NCI-H82 (cell line): ENCODE results near the gene ABHD6.
"Not testable (repeated sequence)": the region's sequence is repeated elsewhere in the genome, so short reads cannot be mapped to it uniquely, and the experiment has no call there.

Source experiments
- DNase-seq: peaks from one replicate; lab custom pipeline; 2025; lab: John Stamatoyannopoulos, UW

ABHD6 gene

DNA sequence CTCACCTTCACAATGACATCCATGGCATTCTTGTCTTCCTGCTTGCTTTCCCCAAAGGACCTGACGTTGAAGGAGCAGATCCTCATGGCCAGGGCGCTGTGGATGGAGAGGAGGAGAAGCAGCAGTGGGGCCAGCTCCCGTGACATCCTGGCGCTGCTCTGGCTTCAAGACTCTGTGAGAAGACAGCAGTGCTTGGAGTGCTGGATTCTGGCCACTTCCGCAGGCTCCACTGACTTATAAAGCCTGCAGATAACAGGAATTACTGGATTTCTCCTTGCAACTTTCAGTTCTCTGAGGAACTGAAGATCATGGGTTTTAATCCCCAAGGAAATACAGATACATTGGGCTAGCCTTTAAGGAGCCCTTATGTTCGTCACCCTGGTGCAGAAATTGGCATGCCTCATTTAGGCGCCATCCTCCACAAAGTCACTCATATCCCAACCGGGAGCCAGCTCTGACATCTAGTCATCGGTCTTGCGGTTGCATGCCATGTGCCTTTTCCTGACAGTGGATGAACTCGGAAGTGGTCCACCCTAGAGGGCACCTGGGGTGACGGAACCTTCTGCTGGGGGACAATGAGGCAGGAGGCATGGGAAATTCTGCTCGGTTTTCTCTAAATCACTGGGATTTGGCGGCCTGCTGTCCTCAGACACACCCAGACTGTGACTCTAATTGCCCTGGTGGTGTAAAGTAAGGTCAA is 26.7 kb upstream of the ABHD6 start, which contains the start of gene DNASE1L3:
TSS of gene DNASE1L3 (minus strand) at position 212 of the 700 bp plus-strand sequence. CDS start at position 146, 66 bp downstream.
- DNase-seq: no peak

DNA sequence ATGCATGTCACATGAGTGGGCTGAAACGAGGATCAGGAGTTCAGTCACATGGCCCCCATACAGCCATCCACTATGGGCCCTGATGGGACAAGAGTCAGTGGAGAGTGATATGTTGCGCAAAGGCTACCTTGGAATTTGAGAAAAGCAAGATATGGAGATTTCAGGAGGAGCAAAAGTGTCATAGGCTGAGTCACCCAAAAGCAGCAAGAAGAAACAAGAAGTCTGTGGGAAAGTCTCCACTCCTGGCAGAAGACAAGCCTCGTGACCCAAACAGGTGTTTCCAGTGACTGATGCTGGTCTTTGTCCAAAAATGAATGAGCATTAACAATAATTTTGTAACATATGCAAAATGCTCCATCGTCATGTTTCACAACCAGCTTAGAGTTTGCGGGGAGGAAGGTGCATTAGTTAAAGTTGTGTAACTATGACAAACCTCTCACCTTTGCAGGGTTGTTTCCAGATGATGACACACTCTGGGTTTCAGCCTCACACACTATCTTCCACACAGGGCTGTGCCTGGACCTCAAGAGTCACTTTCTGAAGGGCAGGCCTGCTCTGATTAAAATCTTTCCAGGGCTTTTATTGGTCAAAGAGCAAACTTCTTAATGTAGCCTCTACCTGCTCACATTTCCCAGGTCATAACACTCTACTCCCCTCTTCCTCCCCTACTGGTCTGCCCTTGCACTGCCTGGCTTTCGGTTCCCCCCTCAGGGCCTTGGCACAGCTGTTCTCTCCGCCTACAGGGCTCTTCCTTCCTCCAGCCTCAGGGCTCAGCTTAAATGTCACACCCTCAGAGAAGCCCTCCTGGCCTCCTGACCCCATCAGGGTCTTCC is 22.9 kb upstream of the ABHD6 start:
- peak; percentile 13 for DNase-seq

DNA sequence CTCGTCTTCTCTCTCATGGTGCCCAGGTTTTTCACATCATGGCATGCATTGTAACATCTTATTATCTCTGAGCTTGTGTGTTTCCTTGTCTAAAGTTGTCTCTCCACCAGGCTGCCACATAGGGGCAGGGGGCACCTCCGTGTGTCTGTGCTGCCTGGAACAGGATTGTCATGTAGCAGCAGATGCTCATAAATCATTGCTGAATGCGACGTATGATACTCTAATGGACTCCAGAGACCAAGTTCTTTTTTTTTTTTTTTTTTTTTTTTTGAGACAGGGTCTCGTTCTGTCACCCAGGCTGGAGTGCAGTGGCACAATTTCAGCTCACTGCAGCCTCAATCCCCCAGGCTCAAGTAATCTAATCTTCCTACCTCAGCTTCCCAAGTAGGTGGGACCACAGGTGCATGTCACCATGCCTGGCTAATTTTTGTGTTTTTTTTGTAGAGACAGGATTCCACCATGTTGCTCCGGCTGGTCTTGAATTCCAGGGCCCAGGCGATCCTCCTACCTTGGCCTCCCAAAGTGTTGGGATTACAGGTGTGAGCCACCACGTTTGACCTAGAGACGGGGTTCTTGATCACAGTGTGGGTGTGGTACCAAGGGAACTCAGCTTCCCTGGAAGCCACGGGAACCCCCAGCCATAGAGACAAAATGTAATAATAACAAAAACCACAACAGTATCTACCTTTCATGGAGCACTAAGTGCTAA is 22.1 kb upstream of the ABHD6 start:
- no peak for DNase-seq

DNA sequence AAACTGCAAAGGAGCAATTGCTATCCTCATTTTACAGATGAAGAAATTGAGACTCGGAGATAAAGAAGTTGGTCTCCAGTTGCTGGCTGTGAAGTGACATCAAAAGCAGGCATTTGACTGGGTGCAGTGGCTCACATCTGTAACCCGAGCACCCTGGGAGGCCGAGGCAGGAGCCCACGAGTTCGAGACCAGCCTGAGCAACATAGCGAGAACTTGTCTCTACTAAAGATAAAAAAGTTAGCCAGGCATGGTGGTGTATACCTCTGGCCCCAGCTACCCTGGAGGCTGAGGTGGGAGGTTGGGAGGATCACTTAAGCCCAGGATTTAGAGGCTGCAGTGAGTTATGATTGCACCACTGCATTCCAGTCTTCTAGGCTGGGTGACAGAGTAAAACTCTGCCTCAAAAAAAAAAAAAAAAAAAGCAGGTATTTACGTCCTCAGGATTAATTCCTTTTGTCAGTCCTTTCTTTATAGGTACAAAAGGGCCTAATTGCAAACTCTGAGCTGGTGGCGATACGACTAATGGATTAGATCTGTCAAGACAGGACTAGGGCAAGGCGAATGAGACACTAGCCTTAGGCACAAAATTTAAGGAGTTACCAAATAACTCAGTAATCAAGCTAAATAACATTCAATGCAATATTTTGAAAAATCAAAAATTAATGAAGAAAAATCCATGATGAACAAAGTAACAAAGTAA is 20.9 kb upstream of the ABHD6 start:
- no peak for DNase-seq

DNA sequence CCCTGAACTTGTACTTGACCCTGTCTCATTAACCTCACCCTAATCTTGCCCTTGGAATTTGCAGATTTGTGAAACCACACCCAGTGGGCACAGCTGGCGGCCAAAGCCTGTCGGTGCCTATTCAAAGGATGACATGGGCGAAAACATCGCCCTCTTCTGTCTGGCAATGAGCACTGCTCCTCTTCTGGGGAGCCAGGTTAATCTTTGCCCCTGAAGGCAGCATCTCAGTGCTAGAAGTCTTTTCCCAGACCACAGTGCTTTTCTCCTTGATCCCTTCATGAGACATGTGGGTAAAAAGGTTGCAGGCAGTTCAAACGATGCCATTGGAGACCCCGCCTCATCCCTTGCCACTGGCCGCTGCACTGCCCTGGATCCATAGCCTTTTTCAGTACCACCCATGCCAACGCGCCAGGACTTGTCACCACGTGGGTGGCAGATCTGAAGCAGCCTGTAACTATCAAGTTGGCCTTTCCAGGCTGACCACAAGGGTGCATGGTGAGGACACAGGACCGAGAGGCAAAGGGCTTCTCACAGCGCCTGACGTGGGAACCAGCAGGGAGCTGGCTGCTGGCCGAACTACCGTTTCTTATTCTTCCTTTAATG is 20.3 kb upstream of the ABHD6 start:
- DNase-seq: peak; percentile 79

DNA sequence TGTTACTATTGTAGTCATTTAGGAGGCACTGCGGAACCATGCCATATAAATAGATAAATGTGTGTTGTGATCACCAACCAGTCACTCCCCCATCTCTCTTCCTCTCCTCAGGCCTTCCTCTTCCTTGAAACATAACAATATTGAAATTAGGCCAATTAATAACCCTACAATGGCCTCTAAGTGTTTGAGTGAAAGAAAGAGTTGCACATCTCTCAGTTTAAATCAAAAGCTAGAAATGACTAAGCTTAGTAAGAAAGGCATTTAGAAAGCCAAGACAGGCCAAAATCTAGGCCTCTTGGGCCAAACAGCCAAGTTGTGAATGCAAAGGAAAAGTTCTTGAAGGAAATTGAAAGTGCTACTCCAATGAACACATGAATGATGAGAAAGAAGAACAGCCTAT is 18.7 kb upstream of the ABHD6 start:
- no peak for DNase-seq

DNA sequence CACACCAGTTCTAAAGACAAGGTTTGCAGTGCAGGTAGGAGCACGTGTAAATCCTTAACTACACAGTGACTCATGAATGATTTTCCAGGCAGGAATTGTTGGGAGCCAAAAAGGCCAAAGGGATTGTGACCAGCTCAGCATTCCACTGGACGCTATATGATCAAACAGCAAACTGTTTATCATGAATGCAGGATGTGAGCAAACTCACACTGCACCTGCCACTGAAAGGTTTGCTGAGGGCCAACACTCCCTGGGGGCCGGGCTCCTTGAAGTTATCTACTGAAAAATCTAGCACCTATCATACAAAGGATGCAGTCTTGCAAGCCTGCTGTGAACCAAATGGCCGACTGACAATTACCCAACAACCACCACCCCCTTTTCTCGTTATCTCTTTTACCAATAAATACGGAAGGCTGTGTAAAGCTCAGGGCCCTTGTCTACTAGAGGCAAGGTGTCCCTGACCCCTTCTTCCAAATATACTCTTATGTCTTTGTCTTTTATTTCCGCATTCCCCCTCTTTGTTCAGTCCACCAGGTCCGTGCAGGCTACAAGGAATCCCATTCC is 15.3 kb upstream of the ABHD6 start:
- DNase-seq: no peak

DNA sequence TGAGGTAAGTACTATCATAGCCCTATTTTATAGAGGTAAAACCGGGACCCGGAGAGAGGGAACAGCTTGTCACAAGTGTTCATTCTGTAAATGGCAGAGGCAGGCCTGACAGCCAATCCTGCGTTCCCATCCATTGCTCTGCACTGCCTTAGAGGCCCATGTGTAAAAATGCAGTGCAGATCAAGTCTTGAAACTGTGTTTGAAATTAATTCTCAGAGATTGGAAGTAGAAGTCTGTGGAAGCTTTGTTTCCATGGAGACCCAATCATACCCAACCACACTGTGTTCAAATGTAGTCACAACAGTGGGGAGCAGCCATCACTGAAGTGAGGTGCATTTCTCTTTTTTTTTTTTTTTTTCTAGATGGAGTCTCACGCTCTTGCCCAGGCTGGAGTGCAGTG is 13.7 kb upstream of the ABHD6 start:
- DNase-seq: no peak

DNA sequence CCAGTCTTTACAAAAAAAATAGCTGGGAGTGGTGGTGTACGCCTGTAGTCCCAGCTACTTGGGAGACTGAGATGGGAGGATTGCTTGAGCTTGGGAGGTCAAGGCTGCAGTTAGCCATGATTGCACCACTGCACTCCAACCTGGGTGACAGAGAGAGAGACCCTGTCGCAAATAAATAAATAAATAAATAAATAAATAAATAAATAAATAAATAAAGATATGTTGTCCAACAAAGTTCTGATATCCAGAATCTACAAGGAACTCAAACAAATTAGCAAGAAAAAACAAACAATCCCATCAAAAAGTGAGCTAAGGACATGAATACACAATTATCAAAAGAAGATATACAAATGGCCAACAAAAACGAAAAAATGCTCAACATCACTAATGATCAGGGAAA is 9.7 kb upstream of the ABHD6 start:
- DNase-seq: not testable (repeated sequence)

DNA sequence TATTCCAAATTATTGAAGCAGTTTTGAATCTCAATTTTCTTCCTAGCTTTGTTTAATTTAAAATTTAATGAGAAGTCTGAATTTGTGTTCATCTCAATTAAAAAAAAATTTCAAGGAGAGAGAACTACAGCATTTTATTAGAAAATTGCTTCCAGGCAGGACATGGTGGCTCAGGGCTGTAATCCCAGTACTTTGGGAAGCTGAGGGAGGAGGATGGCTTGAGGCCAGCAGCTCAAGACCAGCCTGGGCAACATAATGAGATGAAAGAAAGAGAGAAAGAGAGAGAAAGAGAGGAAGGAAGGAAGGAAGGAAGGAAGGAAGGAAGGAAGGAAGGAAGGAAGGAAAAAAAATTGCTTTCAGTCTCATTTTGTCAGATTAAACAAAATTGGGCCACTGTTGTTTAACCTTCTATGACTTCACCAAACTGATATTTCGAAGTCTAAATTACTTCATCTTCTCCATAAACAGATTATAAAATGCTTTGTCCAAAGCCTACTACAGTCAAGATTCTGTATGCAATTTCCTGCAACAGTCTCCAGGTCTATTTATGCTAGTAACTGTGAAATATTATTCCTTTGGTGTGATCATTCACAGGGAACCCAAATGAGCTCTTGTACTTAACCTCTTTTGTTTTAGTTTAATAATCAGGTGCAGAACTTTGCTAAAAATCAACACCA is 6.6 kb upstream of the ABHD6 start:
- no peak for DNase-seq

DNA sequence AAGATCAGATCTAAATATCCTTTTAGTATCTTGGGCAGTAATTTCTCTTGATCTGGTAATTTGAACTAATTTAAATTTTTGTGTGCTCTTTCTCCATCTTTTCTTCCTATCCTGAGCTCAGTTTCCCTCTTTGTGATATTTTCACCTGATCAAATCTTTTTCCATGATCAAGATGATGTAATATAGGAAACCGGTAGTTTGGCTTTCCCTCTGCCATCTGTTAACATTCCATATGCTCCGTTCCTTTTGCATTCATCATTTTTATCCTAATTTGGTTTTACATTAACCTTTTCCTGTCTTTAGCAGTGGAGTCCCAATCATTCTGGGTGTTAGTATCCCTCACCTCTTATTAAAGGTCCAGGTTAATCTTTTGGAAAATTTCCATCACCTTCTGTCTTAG is 5.9 kb upstream of the ABHD6 start:
- DNase-seq: no peak

DNA sequence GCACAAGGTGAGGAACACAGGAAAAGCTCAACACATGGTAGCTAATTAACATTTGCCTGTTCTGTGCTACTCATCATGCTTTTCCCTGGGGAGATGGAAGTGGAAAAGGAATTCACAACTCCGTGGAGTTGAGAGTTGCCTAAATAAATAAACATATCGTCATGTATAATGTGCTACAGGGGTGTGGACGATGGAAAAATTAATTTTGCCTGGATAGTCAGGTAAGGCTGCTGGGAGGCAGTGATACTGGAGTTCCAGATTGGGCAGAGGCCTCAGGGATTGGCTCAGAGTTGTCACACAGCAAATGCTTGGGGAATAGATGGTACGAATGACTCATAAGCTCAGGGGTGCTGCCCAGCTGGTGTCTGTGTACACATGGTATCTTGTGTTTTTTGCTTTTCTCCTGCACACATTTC is 3.1 kb upstream of the ABHD6 start:
- no peak for DNase-seq

DNA sequence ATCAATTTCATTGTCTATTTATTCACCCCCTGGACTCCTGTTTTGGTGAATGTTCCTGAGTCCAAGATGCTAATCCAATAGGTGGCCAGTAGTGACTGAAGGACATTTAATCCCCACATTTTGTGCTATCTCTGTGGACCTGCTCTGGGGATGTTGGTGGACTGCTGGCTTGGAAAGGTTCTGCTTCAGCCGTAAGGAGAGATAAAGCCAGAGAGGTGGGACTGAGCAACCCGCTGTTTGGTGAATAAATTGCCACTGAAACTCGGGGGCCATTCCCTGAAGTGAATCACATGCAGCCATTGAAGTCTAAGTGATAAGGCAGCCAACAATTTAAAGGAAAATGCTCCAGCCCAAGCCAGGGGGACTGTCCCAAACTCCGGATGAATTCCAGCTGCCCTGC is 1.6 kb upstream of the ABHD6 start:
- no peak for DNase-seq

DNA sequence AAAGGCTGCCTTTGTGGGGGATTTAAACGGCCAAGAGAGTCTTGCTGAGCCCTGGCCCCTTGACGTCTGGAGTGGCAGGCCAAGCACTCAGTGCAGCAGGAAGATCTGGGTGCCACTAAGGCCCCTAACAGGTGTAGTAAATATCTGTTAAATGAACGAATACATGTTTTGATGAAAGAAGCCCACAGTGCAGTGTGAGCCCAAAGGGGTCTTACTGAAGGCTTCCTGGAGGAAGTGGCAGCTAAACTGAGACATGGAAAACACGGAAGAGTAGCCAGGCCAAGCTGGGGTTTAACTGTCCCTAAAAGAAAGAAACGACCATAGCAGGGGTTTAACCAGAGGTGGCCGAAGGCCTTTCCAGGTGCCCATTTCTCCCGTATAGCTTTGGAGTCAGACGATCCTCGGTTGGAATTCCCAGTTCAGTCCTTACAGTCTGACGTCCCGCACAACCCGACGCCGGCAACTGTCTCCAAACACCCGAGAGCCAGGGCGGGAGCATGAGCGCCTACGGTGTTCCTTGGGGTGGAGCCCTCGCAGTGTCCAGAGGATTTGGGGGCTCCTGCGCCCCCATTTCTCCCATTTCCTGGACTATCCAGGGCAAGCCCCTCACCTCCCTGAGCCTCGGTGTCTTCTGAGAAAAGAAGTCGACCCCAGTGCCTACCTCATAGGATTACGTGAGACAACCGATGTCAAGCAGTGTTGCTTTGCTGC is 910 bp upstream of the ABHD6 start:
- no peak for DNase-seq

DNA sequence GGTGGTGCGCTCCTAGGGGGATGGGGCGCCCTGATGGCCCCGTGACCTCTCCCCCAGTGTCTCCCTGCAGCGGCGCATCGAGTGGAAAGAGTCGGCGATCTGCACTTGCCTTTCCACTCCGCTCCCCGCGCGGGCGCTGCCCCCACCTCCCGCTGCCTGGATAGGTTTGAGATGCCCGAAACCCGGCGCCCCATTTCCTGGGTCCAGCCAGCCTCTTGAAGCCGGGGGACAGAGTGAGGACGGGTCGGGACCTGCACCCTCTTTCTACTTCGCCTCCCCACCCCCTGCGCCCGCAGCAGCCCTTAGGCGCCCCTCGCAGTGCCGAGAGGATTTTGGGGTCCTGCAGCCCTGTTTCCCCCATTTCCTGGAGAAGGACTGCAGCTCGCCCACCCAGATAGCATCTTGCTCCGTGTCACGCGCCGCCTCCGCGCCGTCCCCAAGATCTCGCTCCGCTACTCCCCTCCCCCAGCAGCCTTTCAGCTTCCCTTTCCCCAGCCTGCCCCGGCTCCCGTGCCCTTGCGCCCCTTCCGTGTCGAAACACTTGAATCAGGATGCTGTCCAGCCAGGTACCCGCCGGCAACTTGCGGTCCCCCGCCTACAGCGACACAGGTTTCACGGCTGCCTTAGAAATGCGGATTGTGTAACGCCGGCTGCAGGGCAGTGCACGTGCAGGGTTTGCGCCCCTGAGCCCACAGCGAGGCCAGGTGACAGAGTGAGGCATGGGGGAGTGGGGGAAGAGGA is 519 bp downstream of the ABHD6 start:
- DNase-seq: peak; percentile 69

DNA sequence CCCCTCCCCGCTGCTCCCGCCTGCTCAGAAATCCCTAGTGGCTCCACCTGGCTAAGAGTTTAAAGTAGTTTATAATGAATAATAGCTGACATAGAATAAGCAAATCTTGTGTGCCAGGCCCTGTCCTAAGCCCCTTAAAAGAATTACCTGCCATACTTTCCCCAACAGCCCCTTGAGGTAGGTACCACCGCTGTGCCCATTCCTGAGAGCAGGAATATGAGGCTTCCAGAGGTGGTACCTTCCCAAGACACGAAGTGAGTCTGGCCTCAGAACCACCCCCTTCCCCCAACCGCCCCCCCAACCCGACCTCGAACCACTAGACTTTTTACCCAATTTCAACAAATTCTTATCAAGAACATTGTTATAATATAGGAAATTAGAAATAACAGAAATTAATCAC is 1.2 kb downstream of the ABHD6 start:
- peak; percentile 36 for DNase-seq

DNA sequence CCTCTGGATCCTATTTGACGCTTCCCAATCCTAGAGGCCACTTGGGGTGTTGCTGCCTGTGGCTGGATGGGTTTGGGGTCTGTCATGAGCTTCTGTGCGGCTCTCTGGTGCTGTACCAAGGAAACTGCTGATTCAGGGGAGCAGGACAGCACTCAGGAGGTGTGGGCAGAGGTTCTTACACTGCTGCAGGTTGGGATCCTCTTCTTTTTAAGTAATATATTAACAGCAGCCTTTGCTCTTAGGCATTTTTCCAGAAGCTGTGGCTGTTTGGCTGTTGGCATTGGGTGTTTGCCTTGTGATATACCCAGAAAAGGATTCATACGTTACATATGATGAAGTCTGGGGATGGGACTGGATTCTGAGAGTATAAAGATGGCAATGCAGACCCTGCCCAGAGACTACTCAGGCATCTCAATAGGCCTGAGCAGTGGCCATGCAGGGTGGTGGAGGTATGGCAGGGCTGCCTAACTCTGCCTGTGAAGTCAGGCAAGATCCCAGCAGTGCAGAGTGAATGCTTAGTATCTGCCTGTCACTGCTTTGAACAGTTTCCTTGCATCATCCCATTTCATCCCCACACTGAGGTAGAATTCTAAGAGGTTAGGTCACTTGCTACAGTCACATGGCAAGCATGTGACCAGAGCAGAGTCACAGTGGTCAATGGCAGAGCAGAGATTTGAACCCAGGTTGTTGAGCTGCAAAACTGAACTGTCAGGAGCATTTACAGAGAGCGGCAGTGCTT is 3.9 kb downstream of the ABHD6 start:
- DNase-seq: no peak

DNA sequence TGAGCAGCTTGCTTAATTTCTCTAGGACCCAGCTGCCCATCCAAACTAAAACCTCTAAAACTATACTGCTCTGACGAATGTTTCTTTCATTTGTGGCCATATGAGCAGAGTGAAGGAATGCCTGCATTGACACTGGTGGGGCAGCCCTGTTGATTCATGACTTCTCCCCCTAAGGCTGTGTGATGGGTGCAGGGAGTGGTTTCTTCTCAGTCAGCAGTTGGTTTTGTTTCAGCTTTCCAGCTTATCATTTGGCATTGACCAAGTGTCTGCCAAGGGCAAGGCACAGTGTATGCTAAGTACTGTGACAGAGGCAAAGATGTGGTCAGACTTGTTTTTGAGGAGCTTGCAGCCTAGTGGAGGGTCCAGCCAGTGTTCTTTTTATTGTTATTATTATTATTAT is 4.7 kb downstream of the ABHD6 start:
- no peak for DNase-seq

DNA sequence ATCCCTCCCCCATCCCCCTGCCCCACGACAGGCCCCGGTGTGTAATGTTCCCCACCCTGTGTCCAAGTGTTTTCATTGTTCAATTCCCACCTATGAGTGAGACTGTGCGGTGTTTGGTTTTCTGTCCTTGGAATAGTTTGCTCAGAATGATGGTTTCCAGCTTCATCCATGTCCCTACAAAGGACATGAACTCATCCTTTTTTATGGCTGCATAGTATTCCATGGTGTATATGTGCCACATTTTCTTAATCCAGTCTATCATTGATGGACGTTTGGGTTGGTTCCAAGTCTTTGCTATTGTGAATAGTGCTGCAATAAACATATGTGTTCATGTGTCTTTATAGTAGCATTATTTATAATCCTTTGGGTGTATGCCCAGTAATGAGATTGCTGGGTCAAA is 5.3 kb downstream of the ABHD6 start:
- not testable (repeated sequence) for DNase-seq
